GM18505 (cell line): ENCODE results near the gene GDF2.

Source experiments
- ATAC-seq: cut with Tn5 transposase; IDR thresholded peaks from one replicate; pipeline ENCODE4 v1.9.1; 2021; ENCODE audit not compliant: unreplicated experiment
- POLR2A ChIP-seq: IDR thresholded peaks from 4 replicates; pipeline ENCODE4 v1.6.1; 2011; ENCODE audit warnings: borderline replicate concordance; ENCODE audit not compliant: insufficient read depth, insufficient read length; ENCODE audit errors: extremely low read depth

GDF2 gene

GRCh38 chr10:47326306-47326926 lies 4.2 kb downstream of the GDF2 start:
- no peak for ATAC-seq
- TF ChIP-seq POLR2A, result no peak

- no peak for TF ChIP-seq POLR2A
Observed at GRCh38 chr10:47326927-47327330, 4.7 kb downstream of the GDF2 start.

GRCh38 chr10:47329855-47330254 lies 7.6 kb downstream of the GDF2 start:
- no peak for TF ChIP-seq POLR2A
- no peak for ATAC-seq

More at GRCh38 chr10:47326927-47327330, 4.7 kb downstream of the GDF2 start:
- no peak for ATAC-seq

- no peak for ATAC-seq
- no peak for TF ChIP-seq POLR2A
Observed at GRCh38 chr10:47330366-47330765, 8.1 kb downstream of the GDF2 start.

GRCh38 chr10:47330804-47331203 lies 8.6 kb downstream of the GDF2 start:
- TF ChIP-seq POLR2A, result no peak

GRCh38 chr10:47331491-47331890 lies 9.2 kb downstream of the GDF2 start:
- no peak for TF ChIP-seq POLR2A
- no peak for ATAC-seq

More at GRCh38 chr10:47330804-47331203, 8.6 kb downstream of the GDF2 start:
- ATAC-seq, result no peak

- TF ChIP-seq POLR2A, result no peak
- no peak for ATAC-seq
Observed at GRCh38 chr10:47331954-47332353, 9.7 kb downstream of the GDF2 start.

GRCh38 chr10:47332371-47332770 lies 10.1 kb downstream of the GDF2 start:
- TF ChIP-seq POLR2A, result no peak
- ATAC-seq, result no peak

- TF ChIP-seq POLR2A, result no peak
- no peak for ATAC-seq
Observed at GRCh38 chr10:47332946-47333345, 10.7 kb downstream of the GDF2 start.

- TF ChIP-seq POLR2A, result no peak
- no peak for ATAC-seq
Observed at GRCh38 chr10:47333532-47333931, 11.3 kb downstream of the GDF2 start.

GRCh38 chr10:47334466-47335295 lies 12.4 kb downstream of the GDF2 start:
- ATAC-seq, result no peak
- no peak for TF ChIP-seq POLR2A

GRCh38 chr10:47335906-47336305 lies 13.7 kb downstream of the GDF2 start:
- no peak for ATAC-seq
- TF ChIP-seq POLR2A, result no peak

- no peak for ATAC-seq
Observed at GRCh38 chr10:47336387-47337134, 14.3 kb downstream of the GDF2 start.

More at GRCh38 chr10:47336387-47337134, 14.3 kb downstream of the GDF2 start:
- TF ChIP-seq POLR2A, result no peak
